ENCODE data around the gene HOXC6. TPM values are rescaled to one million over a fixed set of nuclear protein-coding genes. Genes with fewer than 3 reads are reported as not detected.

The HOXC6 gene
- total RNA-seq, 6 experiments from 2014 or later, result 0.12 to 2.1 (median 1.6) TPM

DNA sequence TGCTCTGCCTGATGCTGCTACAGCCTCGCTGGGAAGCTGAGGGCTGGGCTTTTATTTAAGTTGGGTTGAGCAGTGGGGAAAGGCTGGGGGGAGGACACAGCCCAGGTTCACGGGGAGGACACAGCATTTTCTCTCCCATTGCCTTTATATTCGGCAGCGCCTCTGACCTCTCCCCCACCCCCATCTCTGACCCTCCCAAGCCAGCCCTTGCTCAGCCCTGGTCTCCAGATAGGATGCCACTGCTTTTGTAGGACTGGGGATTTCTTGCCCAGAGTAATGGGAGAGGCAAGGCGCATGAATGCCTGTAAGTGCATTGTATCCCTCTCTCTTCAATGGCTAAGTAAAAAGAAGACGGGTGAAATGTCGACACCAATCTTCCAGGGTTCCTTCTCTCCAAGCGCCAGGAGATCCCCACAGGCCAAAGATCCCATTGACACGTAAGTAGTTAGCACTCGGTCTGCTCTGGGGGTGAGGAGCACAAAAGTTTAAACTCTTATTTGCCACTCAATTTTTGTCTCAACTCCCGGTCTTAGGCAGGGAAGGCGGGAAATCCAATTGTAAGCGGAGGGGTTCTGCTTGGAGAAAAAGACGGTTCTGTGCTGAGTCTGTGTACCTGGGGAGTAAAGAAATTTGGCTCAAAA is 30.0 kb downstream of the HOXC6 start:
- no peaks in the 10 kb centered on the region for H3K9me3 Mint-ChIP-seq
- TF ChIP-seq, protein P1, sequence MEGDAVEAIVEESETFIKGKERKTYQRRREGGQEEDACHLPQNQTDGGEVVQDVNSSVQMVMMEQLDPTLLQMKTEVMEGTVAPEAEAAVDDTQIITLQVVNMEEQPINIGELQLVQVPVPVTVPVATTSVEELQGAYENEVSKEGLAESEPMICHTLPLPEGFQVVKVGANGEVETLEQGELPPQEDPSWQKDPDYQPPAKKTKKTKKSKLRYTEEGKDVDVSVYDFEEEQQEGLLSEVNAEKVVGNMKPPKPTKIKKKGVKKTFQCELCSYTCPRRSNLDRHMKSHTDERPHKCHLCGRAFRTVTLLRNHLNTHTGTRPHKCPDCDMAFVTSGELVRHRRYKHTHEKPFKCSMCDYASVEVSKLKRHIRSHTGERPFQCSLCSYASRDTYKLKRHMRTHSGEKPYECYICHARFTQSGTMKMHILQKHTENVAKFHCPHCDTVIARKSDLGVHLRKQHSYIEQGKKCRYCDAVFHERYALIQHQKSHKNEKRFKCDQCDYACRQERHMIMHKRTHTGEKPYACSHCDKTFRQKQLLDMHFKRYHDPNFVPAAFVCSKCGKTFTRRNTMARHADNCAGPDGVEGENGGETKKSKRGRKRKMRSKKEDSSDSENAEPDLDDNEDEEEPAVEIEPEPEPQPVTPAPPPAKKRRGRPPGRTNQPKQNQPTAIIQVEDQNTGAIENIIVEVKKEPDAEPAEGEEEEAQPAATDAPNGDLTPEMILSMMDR (IDR thresholded peaks at IDR 0.05), result no peak
- no peaks in the 10 kb centered on the region for H3K36me3 Mint-ChIP-seq (ENCODE audit: low read depth)
- H3K27ac Mint-ChIP-seq, result no peak overlapping the region
- H3K4me1 Mint-ChIP-seq (ENCODE audit: low read depth), result no peaks in the 10 kb centered on the region
- no peak for DNase-seq
- no peak overlapping the region for H3K4me3 Mint-ChIP-seq
- H3K27me3 Mint-ChIP-seq (ENCODE audit: insufficient read depth), result peaks cover 57% of the 10 kb centered on the region

DNA sequence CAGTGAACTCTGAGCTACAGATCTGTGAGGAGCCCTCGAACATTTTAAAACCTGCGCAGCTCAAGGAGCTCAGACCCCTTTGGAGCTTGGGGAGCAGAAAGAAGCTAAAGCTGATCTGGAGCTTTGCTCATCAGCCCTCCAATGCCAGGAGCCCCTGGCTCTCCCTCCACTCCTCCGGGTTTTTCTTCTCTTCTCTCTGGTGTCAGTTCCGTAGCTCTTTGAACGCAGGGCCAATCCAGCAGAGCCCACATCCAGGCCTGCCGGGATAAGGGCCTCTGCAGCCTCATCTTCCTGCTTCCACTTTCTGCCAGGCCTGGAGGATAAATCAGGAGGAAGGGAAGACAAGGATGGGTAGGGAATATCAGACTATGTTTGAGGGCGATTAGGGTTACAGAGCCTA is 31.4 kb downstream of the HOXC6 start:
- Mint-ChIP-seq H3K36me3 (ENCODE audit: low read depth) (no peaks in the 10 kb centered on the region), H3K27ac (no peak overlapping the region), H3K4me1 (ENCODE audit: low read depth) (no peaks in the 10 kb centered on the region), H3K9me3 (no peaks in the 10 kb centered on the region), H3K27me3 (ENCODE audit: insufficient read depth) (peaks cover 60% of the 10 kb centered on the region), H3K4me3 (no peak overlapping the region)
- TF ChIP-seq, protein P1 (IDR thresholded peaks at IDR 0.05), result no peak
- DNase-seq, result no peak

DNA sequence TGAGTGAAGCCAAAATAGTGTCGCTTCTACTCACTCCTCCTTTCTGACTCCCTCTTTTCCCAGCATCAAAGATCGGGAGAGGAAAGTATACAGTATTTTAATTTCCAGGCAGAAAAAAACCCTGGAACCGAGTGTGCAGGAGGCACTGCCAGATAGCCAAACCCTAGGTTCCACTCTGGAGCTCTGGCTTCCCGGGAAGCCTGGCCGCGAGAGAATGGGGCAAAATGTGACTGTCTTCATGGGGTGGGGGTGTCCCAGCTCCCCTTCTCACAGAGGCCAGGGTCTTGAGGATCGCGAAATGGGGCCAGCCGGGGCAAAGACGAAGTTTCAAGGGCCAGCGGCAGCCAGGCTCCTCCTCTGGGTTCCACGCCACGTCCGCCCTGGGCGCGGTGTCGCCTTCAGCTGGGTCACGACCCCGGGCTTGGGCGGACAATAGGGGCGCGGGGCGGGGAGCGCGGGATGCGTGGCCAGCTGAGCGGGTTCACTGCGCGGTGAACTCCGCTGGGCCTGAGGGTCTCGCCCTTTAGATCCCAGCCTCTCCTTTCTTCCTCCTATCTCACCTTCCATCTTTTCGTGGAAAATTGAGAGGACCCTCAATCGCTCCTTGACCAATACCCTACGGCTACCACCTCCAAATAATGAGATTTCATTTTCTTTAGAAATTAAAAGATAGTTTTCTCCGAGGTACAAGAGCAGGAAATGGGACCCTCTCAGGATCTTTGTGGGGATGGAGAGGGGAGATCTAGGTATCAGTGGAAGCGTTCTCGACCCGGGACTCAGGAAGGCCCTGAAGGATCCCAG is 32.1 kb downstream of the HOXC6 start:
- Mint-ChIP-seq H3K4me1 (ENCODE audit: low read depth) (no peaks in the 10 kb centered on the region), H3K4me3 (no peak overlapping the region)

DNA sequence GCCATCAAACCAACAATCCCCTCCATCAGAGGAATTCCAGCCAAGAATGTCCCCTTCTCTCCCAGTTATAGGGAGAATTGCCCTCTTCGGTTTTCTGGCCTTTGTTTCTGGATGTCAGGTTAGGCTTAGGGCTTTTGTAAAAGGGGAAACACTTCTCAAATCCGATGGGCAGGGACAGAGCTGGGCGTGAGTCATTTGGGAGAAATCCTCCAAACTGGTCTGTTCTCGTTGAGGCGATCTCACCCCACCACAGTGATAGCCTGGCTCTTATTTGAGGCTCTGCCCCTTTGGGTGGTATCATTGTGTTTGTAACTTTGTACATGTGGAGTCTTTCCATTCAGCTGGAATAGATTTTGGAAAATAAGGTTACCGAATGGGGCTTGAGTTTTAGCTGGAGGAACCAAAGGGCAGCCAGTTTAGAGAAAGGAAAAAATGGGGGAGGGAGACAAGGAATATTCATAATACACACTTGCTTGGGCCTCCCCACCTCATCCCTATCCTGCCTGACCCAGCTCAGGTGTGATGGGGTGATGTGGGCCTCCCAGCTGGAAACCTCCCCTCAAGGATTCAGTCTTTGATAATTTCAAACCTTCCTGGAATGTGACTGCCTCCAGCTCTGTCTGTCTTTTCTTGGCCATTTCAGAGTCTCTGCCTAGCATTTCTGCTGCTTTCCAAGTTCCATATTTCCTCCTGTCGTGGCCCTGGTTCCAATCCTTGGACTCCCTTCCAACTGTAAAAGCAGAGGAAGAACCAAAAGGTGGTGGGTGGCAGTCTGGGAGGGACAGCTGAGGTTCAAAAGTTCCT is 32.9 kb downstream of the HOXC6 start:
- no peaks in the 10 kb centered on the region for H3K4me1 Mint-ChIP-seq (ENCODE audit: low read depth)
- peaks cover 55% of the 10 kb centered on the region for H3K27me3 Mint-ChIP-seq (ENCODE audit: insufficient read depth)
- H3K27ac Mint-ChIP-seq, result no peak overlapping the region
- no peaks in the 10 kb centered on the region for H3K36me3 Mint-ChIP-seq (ENCODE audit: low read depth)
- H3K9me3 Mint-ChIP-seq, result no peaks in the 10 kb centered on the region
- no peak overlapping the region for H3K4me3 Mint-ChIP-seq
- TF ChIP-seq, protein P1 (IDR thresholded peaks at IDR 0.05), result no peak
- DNase-seq, result no peak

More for the DNA sequence above, 32.1 kb downstream of the HOXC6 start:
- Mint-ChIP-seq H3K27ac (no peak overlapping the region), H3K36me3 (ENCODE audit: low read depth) (no peaks in the 10 kb centered on the region), H3K27me3 (ENCODE audit: insufficient read depth) (peaks cover 59% of the 10 kb centered on the region), H3K9me3 (no peaks in the 10 kb centered on the region)
- TF ChIP-seq, protein P1 (IDR thresholded peaks at IDR 0.05), result no peak
- no peak for DNase-seq

DNA sequence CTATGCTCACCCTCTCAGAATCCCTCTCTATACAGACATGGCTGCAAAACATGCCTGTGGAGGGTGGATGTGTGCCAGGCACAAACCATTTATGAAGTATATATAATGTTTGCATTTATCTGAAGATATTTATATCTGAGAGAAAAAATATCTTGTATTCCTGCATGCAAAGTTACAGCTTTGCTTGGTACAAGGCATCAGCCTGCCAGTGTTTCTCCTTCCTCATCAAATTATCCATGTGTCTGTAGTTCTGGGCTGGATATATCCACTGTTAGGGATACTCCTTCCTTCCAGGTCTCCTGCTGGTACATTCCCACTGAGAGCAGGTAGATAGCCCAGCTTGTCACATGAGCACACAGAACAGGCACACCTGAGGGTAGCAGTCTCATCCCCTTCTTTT is 37.4 kb downstream of the HOXC6 start:
- Mint-ChIP-seq H3K36me3 (ENCODE audit: low read depth) (no peaks in the 10 kb centered on the region), H3K4me1 (ENCODE audit: low read depth) (no peaks in the 10 kb centered on the region), H3K4me3 (no peak overlapping the region), H3K27me3 (ENCODE audit: insufficient read depth) (peaks cover 43% of the 10 kb centered on the region), H3K9me3 (no peaks in the 10 kb centered on the region), H3K27ac (no peak overlapping the region)
- TF ChIP-seq, protein P1 (IDR thresholded peaks at IDR 0.05), result no peak
- no peak for DNase-seq
